HepG2 (cell line): ENCODE data around the gene PLAGL2. TPM values are rescaled to one million over a fixed set of nuclear protein-coding genes. Genes with fewer than 3 reads are reported as not detected.

Source experiments
- AHDC1 ChIP-seq: sonication (generic); formaldehyde crosslinking; IDR thresholded peaks from 2 replicates; pipeline ENCODE4 v1.5.1; 2020; ENCODE audit warnings: mild to moderate bottlenecking, missing genetic modification reagents, borderline replicate concordance
- CTCF ChIP-seq: sonication (generic); formaldehyde crosslinking; IDR thresholded peaks from 2 replicates; pipeline ENCODE4 v1.5.0; 2020; ENCODE audit warnings: mild to moderate bottlenecking, missing genetic modification reagents, moderate library complexity
- FOXA3 ChIP-seq: IDR thresholded peaks from 2 replicates; pipeline ENCODE4 v1.6.1; 2016; ENCODE audit warnings: missing genetic modification reagents, missing compliant biosample characterization
- GATAD2A ChIP-seq: IDR thresholded peaks from 2 replicates; pipeline ENCODE4 v1.6.1; 2016
- NFAT5 ChIP-seq: sonication (generic); formaldehyde crosslinking; IDR thresholded peaks from 2 replicates; pipeline ENCODE4 v1.4.0; 2020; ENCODE audit warnings: missing genetic modification reagents
- PBX2 ChIP-seq: IDR thresholded peaks from 2 replicates; pipeline ENCODE4 v1.6.1; 2016; ENCODE audit warnings: control low read depth
- TRAFD1 ChIP-seq: sonication (generic); formaldehyde crosslinking; IDR thresholded peaks from 2 replicates; pipeline ENCODE4 v1.5.1; 2020; ENCODE audit warnings: missing genetic modification reagents, mild to moderate bottlenecking, borderline replicate concordance
- ZNF264 ChIP-seq: sonication (generic); formaldehyde crosslinking; IDR thresholded peaks from 2 replicates; pipeline ENCODE4 v1.4.0; 2020; ENCODE audit warnings: missing genetic modification reagents
- ZNF512B ChIP-seq: sonication (generic); formaldehyde crosslinking; IDR thresholded peaks from 2 replicates; pipeline ENCODE4 v1.5.1; 2020; ENCODE audit warnings: missing genetic modification reagents, mild to moderate bottlenecking, borderline replicate concordance
- ZNF569 ChIP-seq: sonication (generic); formaldehyde crosslinking; IDR thresholded peaks from 2 replicates; pipeline ENCODE4 v1.5.0; 2020; ENCODE audit warnings: mild to moderate bottlenecking, missing genetic modification reagents, moderate library complexity, borderline replicate concordance
- polyA plus RNA-seq, 8 experiments: library from polyadenylated mRNA; depleted of rRNA in 3 of 8; stranded (reverse) in 7 of 8; unstranded in 1 of 8; fragments of >200 nt; fragmentation: Illumina TruSeq in 4 of 8; extraction: Trizol in 4 of 8; gene quantifications; 2 replicates each; pipeline versions ENCODE4 v1.2.1 to v1.2.3, GENCODE V29; 2011 to 2016; ENCODE audit warnings: low read depth in 4 of 8, missing spikeins in 1 of 8, mixed read lengths in 1 of 8; ENCODE audit not compliant: insufficient read depth in 1 of 8
- total RNA-seq, 5 experiments: library from RNA; depleted of rRNA; stranded (reverse); fragments of >200 nt; fragmentation: Illumina TruSeq; extraction: Trizol; gene quantifications; 2 replicates each; pipeline ENCODE4 v1.2.3, GENCODE V29; 2016; ENCODE audit warnings: low read depth in 1 of 5

Gene PLAGL2
- total and polyA plus RNA-seq, 2 of the 13 experiments (the other 11 are each of a cell fraction or from before 2014, with no cell fraction given) = 15.2 to 15.3 TPM

- TF ChIP-seq FOXA3 (no peak), NFAT5 (no peak), AHDC1 (CRISPR knock-in tag) (no peak), ZNF264 (CRISPR knock-in tag) (no peak), TRAFD1 (CRISPR knock-in tag) (no peak), GATAD2A (peak; percentile 35; the same call in 1 of the 2 replicates), ZNF569 (CRISPR knock-in tag) (no peak), ZNF512B (CRISPR knock-in tag) (no peak), CTCF (CRISPR knock-in tag) (no peak), PBX2 (CRISPR knock-in tag) (no peak)
These were observed 6.3 kb upstream of the PLAGL2 start (continued) for GRCh38 chr20:32213870-32214269.
